Lower lobe of right lung (tissue), 2 donors: ENCODE results near the gene SLC39A10. TPM values are rescaled to one million over a fixed set of nuclear protein-coding genes. Genes with fewer than 3 reads are reported as not detected.

Experiments
- ATAC-seq, 2 donors: fragments of 200-7000 bp; cut with Tn5 transposase; one replicate each; pipeline ENCODE4 v1.9.1; 2020 to 2022; ENCODE audit warnings: mild to moderate bottlenecking in 2 of 2, moderate library complexity in 2 of 2
- DNase-seq: peaks from one replicate; pipeline ENCODE4 v3.0.0-alpha.2; 2020
- H3K27ac ChIP-seq: fragments of 200-600 bp; one replicate; pipeline ENCODE4 v1.8.0; 2022
- H3K27me3 ChIP-seq: fragments of 200-600 bp; one replicate; pipeline ENCODE4 v1.8.0; 2022; ENCODE audit warnings: low read depth
- H3K36me3 ChIP-seq: fragments of 200-600 bp; one replicate; pipeline ENCODE4 v1.8.0; 2022; ENCODE audit warnings: mild to moderate bottlenecking
- H3K4me1 ChIP-seq: fragments of 200-600 bp; one replicate; pipeline ENCODE4 v1.8.0; 2022
- H3K4me3 ChIP-seq: fragments of 200-600 bp; one replicate; pipeline ENCODE4 v1.8.0; 2022; ENCODE audit warnings: mild to moderate bottlenecking
- H3K9me3 ChIP-seq: fragments of 200-600 bp; one replicate; pipeline ENCODE4 v1.8.0; 2022
- intact Hi-C: fragments of 100-400 bp; cut with DNase I; formaldehyde crosslinking; loops from one replicate; pipeline ENCODE4 v1.11.0; 2022
- total RNA-seq: library from RNA; stranded (reverse); fragmentation: NEBNext Ultra II Directional; extraction: Animal tissue kit (Norgen Biotek cat#: 25700); gene quantifications from one replicate; pipeline ENCODE4 v1.2.1, GENCODE V29; 2021
- TF ChIP-seq, protein P1 (sequence below): fragments of 200-600 bp; IDR thresholded peaks from one replicate; pipeline ENCODE4 v1.8.0; 2022; ENCODE audit warnings: antibody characterized with exemption, mild to moderate bottlenecking
- donor health status: DM: no; HTN: yes; CAD: no; lungs with severe emphysema.

SLC39A10 gene
- total RNA-seq, 1 donor from 2014 or later: 37.2 TPM

- Histone ChIP-seq H3K27me3 (no peaks in the 10 kb centered on the region), H3K27ac (no peak overlapping the region), H3K4me1 (no peaks in the 10 kb centered on the region), H3K4me3 (no peak overlapping the region), H3K9me3 (no peaks in the 10 kb centered on the region), H3K36me3 (peaks cover 5% of the 10 kb centered on the region)
- TF ChIP-seq, protein P1, sequence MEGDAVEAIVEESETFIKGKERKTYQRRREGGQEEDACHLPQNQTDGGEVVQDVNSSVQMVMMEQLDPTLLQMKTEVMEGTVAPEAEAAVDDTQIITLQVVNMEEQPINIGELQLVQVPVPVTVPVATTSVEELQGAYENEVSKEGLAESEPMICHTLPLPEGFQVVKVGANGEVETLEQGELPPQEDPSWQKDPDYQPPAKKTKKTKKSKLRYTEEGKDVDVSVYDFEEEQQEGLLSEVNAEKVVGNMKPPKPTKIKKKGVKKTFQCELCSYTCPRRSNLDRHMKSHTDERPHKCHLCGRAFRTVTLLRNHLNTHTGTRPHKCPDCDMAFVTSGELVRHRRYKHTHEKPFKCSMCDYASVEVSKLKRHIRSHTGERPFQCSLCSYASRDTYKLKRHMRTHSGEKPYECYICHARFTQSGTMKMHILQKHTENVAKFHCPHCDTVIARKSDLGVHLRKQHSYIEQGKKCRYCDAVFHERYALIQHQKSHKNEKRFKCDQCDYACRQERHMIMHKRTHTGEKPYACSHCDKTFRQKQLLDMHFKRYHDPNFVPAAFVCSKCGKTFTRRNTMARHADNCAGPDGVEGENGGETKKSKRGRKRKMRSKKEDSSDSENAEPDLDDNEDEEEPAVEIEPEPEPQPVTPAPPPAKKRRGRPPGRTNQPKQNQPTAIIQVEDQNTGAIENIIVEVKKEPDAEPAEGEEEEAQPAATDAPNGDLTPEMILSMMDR: no peak
- no peak for ATAC-seq
- DNase-seq: no peak
- intact Hi-C loops: no loop called here
Measured at GRCh38 chr2:195741191-195741590, 84.2 kb downstream of the SLC39A10 start.

- intact Hi-C loops: no loop called here
- H3K36me3 ChIP-seq: no peaks in the 10 kb centered on the region
- TF ChIP-seq, protein P1: no peak
- DNase-seq: no peak
- no peaks in the 10 kb centered on the region for H3K9me3 ChIP-seq
- ATAC-seq: no peak
- H3K27me3 ChIP-seq: no peaks in the 10 kb centered on the region
- no peak overlapping the region for H3K27ac ChIP-seq
- no peak overlapping the region for H3K4me3 ChIP-seq
- no peaks in the 10 kb centered on the region for H3K4me1 ChIP-seq
Measured at GRCh38 chr2:195756218-195756942, 99.4 kb downstream of the SLC39A10 start.

DNA sequence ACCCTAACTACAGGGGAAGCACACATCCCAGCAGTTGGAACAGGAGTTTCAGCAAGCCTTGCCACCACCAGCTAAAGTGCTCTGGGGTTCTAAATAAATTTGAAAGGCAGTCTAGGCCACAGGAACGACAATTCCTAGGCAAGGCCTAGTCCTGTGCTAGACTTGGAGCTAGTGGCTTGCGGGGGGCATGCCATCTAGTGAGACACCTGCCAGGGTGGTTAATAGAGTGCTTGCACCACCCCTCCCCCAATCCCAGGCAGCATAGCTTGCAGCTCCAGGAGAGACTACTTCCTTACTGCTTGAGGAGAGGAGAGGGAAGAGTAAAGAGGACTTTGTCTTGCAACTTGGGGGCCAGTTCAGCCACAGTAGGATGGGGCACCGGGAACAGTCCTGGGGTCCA, 101.8 kb downstream of the SLC39A10 start:
- no peaks in the 10 kb centered on the region for H3K4me1 ChIP-seq
- no peaks in the 10 kb centered on the region for H3K36me3 ChIP-seq
- intact Hi-C loops: no loop called here
- H3K27me3 ChIP-seq: no peaks in the 10 kb centered on the region
- H3K27ac ChIP-seq: no peak overlapping the region
- DNase-seq: no peak
- ATAC-seq: no peak
- H3K9me3 ChIP-seq: peaks cover 4% of the 10 kb centered on the region
- no peak overlapping the region for H3K4me3 ChIP-seq
- TF ChIP-seq, protein P1: no peak

GRCh38 chr2:195759877-195760276, 102.9 kb downstream of the SLC39A10 start:
- Histone ChIP-seq H3K27ac (no peak overlapping the region), H3K36me3 (no peaks in the 10 kb centered on the region), H3K27me3 (no peaks in the 10 kb centered on the region), H3K4me1 (no peaks in the 10 kb centered on the region), H3K9me3 (peaks cover 14% of the 10 kb centered on the region), H3K4me3 (no peak overlapping the region)
- intact Hi-C loops: no loop called here
- TF ChIP-seq, protein P1: no peak
- no peak for ATAC-seq
- no peak for DNase-seq

DNA sequence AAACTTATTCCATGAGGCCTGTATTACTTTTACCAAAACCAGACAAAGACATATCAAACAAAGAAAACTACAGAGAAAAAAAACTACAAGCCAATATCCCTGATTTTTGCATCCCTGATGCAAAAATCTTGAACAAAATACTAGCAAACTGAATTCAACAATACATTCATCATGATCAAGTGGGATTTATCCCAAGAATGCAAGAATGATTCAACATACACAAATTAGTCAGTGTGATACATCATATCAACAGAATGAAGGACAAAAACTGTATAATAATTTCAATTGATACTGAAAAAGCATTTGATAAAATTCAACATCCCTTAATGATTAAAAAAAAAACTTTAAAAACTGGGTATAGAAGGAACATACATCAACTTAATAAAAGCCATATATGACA, 106.8 kb downstream of the SLC39A10 start:
- Histone ChIP-seq H3K4me3 (no peak overlapping the region), H3K27me3 (no peaks in the 10 kb centered on the region), H3K36me3 (no peaks in the 10 kb centered on the region), H3K9me3 (peaks cover 20% of the 10 kb centered on the region), H3K27ac (no peak overlapping the region), H3K4me1 (no peaks in the 10 kb centered on the region)
- TF ChIP-seq, protein P1: no peak
- DNase-seq (no peak), ATAC-seq (no peak)
- intact Hi-C loops: no loop called here
